Ovary (tissue), 9 donors: Measurements from ENCODE around the gene RGS3. TPM values are rescaled to one million over a fixed set of nuclear protein-coding genes. Genes with fewer than 3 reads are reported as not detected.

ENCODE experiments used
- DNase-seq, 5 donors: peaks; one replicate each; pipeline ENCODE4 v3.0.0-alpha.2; 2019 to 2020
- H3K27ac ChIP-seq, 2 donors: fragments of 200-600 bp; one replicate each; pipeline versions ENCODE4 v1.5.1 to v1.8.0; 2019 to 2022
- H3K27me3 ChIP-seq: fragments of 200-600 bp; one replicate; pipeline ENCODE4 v1.8.0; 2022
- H3K36me3 ChIP-seq: fragments of 200-600 bp; sonication (generic); one replicate; pipeline ENCODE4 v1.5.1; 2019
- H3K4me1 ChIP-seq: one replicate; pipeline ENCODE4 v1.8.1; 2013; ENCODE audit warnings: mild to moderate bottlenecking, moderate library complexity; ENCODE audit not compliant: insufficient read depth
- H3K4me3 ChIP-seq: fragments of 200-600 bp; sonication (generic); one replicate; pipeline ENCODE4 v1.5.1; 2017
- H3K9me3 ChIP-seq, 2 donors: fragments of 200-600 bp in 1 of 2; sonication (generic) in 1 of 2; one replicate each; pipeline versions ENCODE4 v1.5.1 to v1.8.1; 2013 to 2019; ENCODE audit warnings: mild to moderate bottlenecking in 1 of 2, moderate library complexity in 1 of 2
- EP300 ChIP-seq: sonication (generic); formaldehyde crosslinking; IDR thresholded peaks from one replicate; pipeline ENCODE4 v1.6.1; 2017; ENCODE audit warnings: antibody characterized with exemption
- POLR2A ChIP-seq: fragments of 450-650 bp; IDR thresholded peaks from one replicate; pipeline ENCODE4 v1.6.1; 2017; ENCODE audit warnings: antibody characterized with exemption, mild to moderate bottlenecking, moderate library complexity
- WGBS, 3 donors: extraction: QIAGEN DNeasy Blood & Tissue Kit in 1 of 3; methylation state at CpG; one replicate each; pipeline versions ENCODE4 v1.1.5 to v1.1.7; 2013 to 2017; 5-methylcytosine and 5-hydroxymethylcytosine counted together
- intact Hi-C, 4 donors: fragments of 100-400 bp; cut with DNase I; formaldehyde crosslinking; loops; one replicate each; pipeline versions ENCODE4 v1.11.0 to v1.15.1; 2022 to 2023
- polyA plus RNA-seq, 2 donors: library from polyadenylated mRNA; stranded (reverse); fragments of 200-250 nt in 1 of 2; fragments of 350-450 nt in 1 of 2; fragmentation: Illumina TruSeq in 1 of 2; extraction: RNeasy Lipid Tissue Mini Kit (QIAGEN cat#74804) in 1 of 2; gene quantifications; one replicate each; pipeline ENCODE4 v1.2.3, GENCODE V29; 2013 to 2014
- total RNA-seq, 7 donors: library from RNA; depleted of rRNA in 2 of 7; stranded (reverse); fragments of >200 nt in 2 of 7; fragmentation: NEBNext Ultra II Directional in 3 of 7; extraction: Animal tissue kit (Norgen Biotek cat#: 25700) in 3 of 7; gene quantifications; one replicate each; pipeline versions ENCODE4 v1.1.0 to v1.2.4, GENCODE V29; 2016 to 2023
- TF ChIP-seq, protein P1 (sequence below), 3 donors: fragments of 450-650 bp in 2 of 3; fragments of 200-600 bp in 1 of 3; IDR thresholded peaks; one replicate each; pipeline versions ENCODE4 v1.5.1 to v1.8.0; 2016 to 2022; ENCODE audit warnings: antibody characterized with exemption in 3 of 3, mild to moderate bottlenecking in 1 of 3
- donor health status: DM: no; HTN: no; CAD: no; lungs with moderate emphysema.
- donor health status: DM: no; HTN: no; CAD: no.
- donor health status: Bipolar disorder and iron deficiency.
- donor health status: DM: yes; HTN: yes; CAD: no.
- donor health status: DM: no; HTN: no; CAD: no.
- donor health status: DM: yes; HTN: yes; CAD: no.

Gene RGS3
- total and polyA plus RNA-seq, 9 donors = 6.1 to 49.3 (median 15.4) TPM

GRCh38 chr9:113535756-113536155 lies 72.2 kb downstream of the RGS3 start:
- H3K9me3 ChIP-seq = no peaks in the 10 kb centered on the region
- TF ChIP-seq EP300 = no peak
- TF ChIP-seq, protein P1, sequence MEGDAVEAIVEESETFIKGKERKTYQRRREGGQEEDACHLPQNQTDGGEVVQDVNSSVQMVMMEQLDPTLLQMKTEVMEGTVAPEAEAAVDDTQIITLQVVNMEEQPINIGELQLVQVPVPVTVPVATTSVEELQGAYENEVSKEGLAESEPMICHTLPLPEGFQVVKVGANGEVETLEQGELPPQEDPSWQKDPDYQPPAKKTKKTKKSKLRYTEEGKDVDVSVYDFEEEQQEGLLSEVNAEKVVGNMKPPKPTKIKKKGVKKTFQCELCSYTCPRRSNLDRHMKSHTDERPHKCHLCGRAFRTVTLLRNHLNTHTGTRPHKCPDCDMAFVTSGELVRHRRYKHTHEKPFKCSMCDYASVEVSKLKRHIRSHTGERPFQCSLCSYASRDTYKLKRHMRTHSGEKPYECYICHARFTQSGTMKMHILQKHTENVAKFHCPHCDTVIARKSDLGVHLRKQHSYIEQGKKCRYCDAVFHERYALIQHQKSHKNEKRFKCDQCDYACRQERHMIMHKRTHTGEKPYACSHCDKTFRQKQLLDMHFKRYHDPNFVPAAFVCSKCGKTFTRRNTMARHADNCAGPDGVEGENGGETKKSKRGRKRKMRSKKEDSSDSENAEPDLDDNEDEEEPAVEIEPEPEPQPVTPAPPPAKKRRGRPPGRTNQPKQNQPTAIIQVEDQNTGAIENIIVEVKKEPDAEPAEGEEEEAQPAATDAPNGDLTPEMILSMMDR (IDR thresholded peaks at IDR 0.05) = no peak
- TF ChIP-seq POLR2A = no peak
- WGBS, 3 donors = 90 to 95% (median 93%) methylated on average over 6 of the region's 6 CpGs
- intact Hi-C loops = no loop called here
- no peaks in the 10 kb centered on the region for H3K27me3 ChIP-seq
- no peaks in the 10 kb centered on the region for H3K36me3 ChIP-seq
- H3K4me1 ChIP-seq = peaks cover 14% of the 10 kb centered on the region
- peak in 1 of 5 donors; percentile 21 for DNase-seq
- peak overlapping the region in 1 of 2 donors; percentile 17 for H3K27ac ChIP-seq
- H3K4me3 ChIP-seq = no peak overlapping the region

DNA sequence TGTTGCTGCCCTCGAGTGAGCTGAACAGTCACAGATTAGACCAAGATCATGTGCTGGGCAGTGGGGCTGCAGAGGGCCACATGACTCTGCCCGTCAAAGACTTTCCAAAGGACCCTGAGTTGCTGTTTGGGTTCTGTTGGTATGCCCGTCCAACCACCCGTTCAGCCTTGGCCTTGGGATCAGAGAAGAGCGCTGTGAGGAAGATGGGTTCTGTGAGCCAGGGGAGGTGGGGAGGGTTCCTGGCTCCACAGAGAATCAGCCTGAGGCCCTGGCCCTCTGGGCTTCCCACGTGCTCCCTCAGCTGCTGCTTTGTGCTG lies 72.6 kb downstream of the RGS3 start:
- peaks cover 14% of the 10 kb centered on the region for H3K4me1 ChIP-seq

DNA sequence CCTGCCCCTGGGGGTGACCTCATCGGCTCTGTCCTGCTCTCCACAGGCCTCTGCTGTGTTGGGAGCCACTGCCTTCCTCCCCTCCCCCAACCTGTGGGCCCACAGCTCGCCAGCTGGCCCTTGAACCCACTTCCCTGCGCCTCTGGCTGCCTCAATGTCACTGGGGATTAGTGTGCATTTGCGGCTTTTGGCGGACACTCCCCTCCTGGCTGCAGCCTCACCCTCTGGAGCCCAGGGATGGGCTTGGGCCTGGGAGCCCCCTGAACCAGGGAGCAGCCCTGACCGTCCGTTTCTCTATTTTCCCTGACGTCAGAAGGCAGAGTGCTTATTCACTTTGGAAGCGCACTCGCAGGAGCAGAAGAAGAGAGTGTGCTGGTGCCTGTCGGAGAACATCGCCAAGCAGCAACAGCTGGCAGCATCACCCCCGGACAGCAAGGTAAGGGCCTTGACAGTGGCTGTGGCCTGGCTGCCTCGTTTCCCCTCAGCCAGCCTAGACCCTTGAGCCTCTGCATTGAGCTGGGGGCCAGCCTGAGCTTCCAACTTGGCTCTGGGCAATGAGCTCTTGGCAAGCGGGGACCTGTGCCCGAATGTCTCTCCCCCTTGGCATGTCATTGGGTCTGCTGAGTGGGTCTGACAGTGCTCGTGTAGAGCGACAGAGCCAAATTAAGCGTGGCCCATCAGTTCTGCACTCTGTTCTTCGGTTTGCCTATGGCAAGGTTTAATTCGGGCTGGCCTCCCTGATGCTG lies 73.1 kb downstream of the RGS3 start:
- H3K4me3 ChIP-seq = no peak overlapping the region
- peak in 4 of 5 donors; percentile 51 to 70 (median 68) for DNase-seq
- TF ChIP-seq EP300 (no peak), POLR2A (no peak)
- TF ChIP-seq, protein P1 (IDR thresholded peaks at IDR 0.05) = no peak
- H3K9me3 ChIP-seq = no peaks in the 10 kb centered on the region
- intact Hi-C loops = no loop called here
- H3K36me3 ChIP-seq = no peaks in the 10 kb centered on the region
- no peaks in the 10 kb centered on the region for H3K27me3 ChIP-seq
- H3K4me1 ChIP-seq = peaks cover 14% of the 10 kb centered on the region
- WGBS, 3 donors = 80 to 82% (median 81%) methylated on average over 21 of the region's 21 CpGs
- H3K27ac ChIP-seq = peak overlapping the region in 1 of 2 donors; percentile 17

More for the DNA sequence above, 72.6 kb downstream of the RGS3 start:
- H3K9me3 ChIP-seq = no peaks in the 10 kb centered on the region
- no peak overlapping the region for H3K4me3 ChIP-seq
- DNase-seq = peak in 1 of 5 donors; percentile 50
- peak overlapping the region in 1 of 2 donors; percentile 17 for H3K27ac ChIP-seq
- H3K36me3 ChIP-seq = no peaks in the 10 kb centered on the region
- no peaks in the 10 kb centered on the region for H3K27me3 ChIP-seq
- intact Hi-C loops = no loop called here
- no peak for TF ChIP-seq POLR2A
- TF ChIP-seq, protein P1 (IDR thresholded peaks at IDR 0.05) = no peak
- no peak for TF ChIP-seq EP300
- WGBS, 3 donors = 42 to 57% (median 52%) methylated on average over 6 of the region's 6 CpGs

DNA sequence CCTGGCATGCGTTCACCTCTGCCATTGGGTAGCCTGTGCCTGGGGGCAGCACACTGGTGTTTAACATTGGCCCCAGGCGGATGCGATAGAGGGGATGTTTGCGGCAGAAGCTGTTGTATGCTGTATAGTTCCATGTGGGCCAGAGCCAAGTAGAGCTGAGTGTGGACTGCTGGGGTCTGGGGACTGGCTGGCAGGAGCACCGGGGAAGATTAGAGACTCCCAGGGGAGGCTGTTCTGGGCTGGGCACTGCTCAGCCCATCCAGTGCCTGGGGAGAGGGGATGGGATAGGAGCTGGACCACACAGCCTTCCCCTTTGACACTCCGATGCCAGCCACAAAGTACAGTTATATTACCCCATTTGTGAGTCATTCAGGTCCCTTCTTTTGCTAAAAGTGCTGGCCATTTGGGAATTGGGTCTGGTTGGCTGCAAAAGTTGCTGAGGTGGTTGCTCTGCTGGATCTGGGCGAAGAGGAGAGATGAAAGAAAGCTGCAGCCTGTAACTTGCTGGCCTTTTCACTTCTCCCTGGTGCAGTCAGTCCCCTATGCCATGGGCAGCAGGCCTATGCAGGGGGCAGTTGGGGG lies 73.8 kb downstream of the RGS3 start:
- H3K27me3 ChIP-seq = no peaks in the 10 kb centered on the region
- DNase-seq = peak in 1 of 5 donors; percentile 28
- H3K9me3 ChIP-seq = no peaks in the 10 kb centered on the region
- no peaks in the 10 kb centered on the region for H3K36me3 ChIP-seq
- intact Hi-C loops = no loop called here
- peaks cover 14% of the 10 kb centered on the region for H3K4me1 ChIP-seq
- 90 to 93% (median 92%) methylated on average over 7 of the region's 7 CpGs for WGBS, 3 donors
- H3K27ac ChIP-seq = no peak overlapping the region
- TF ChIP-seq EP300 (no peak), POLR2A (no peak)
- TF ChIP-seq, protein P1 (IDR thresholded peaks at IDR 0.05) = no peak
- no peak overlapping the region for H3K4me3 ChIP-seq
